Measurements from ENCODE around the gene ADD2. TPM values are rescaled to one million over a fixed set of nuclear protein-coding genes. Genes with fewer than 3 reads are reported as not detected.
"Not testable (repeated sequence)": the region's sequence is repeated elsewhere in the genome, so short reads cannot be mapped to it uniquely, and the experiment has no call there.

Gene ADD2
- total and polyA plus RNA-seq, 2 donors (not counting 1 experiment from before 2014, with no cell fraction given): 15.9 to 21.7 TPM

DNA sequence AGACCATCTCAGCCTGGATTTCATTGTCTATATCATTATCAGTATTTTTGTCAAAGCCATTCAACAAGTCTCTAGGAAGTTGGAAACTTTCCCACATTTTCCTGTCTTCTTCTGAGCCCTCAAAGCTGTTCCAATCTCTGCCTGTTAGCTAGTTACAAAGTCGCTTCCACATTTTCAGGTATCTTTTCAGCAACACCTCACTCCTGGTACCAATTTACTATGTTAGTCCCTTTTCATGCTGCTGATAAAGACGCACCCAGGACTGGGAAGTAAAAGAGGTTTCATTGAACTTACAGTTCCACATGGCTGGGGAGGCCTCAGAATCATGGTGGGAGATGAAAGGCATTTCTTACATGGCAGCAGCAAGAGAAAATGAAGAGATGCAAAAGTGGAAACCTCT lies 31.7 kb upstream of the ADD2 start:
- ATAC-seq (ENCODE audit: low read depth) (no peak), DNase-seq (no peak)
- ChIA-PET CTCF (no interaction called here), POLR2A (no interaction called here)
- Mint-ChIP-seq H3K4me1 (no peaks in the 10 kb centered on the region), H3K4me3 (no peak overlapping the region), H3K9me3 (ENCODE audit: insufficient read depth) (no peaks in the 10 kb centered on the region), H3K27ac (no peak overlapping the region), H3K27me3 (peaks cover 29% of the 10 kb centered on the region)
- Histone ChIP-seq H3K79me2 (ENCODE audit: control insufficient read depth, insufficient read depth, low read length) (no peaks in the 10 kb centered on the region), H3K4me2 (replicated peaks; ENCODE audit: low read depth, low read length, poor library complexity, severe bottlenecking) (no peak overlapping the region), H3K27me3 (replicated peaks in 1 of 4; ENCODE audit: control extremely low read depth in 1 of 4, control insufficient read depth in 3 of 4, insufficient read depth in 4 of 4, low read length in 3 of 4) (peaks cover 0 to 13% (median 1%) of the 10 kb centered on the region in 4 experiments), H3K4me3 (ENCODE audit: control extremely low read depth in 1 of 5, extremely low read depth in 1 of 5, insufficient read depth in 1 of 5, low read depth in 2 of 5, low read length in 4 of 5) (no peak overlapping the region), H2AFZ (ENCODE audit: insufficient read depth, low read depth, low read length, poor library complexity, severe bottlenecking) (no peak overlapping the region), H3K9ac (ENCODE audit: low read length) (no peak overlapping the region), H3K27ac (ENCODE audit: low read length in 2 of 2) (no peak overlapping the region), H3K36me3 (replicated peaks in 1 of 2; ENCODE audit: control extremely low read depth in 1 of 2, control insufficient read depth in 1 of 2, extremely low read depth in 1 of 2, insufficient read depth in 2 of 2, low read length in 1 of 2) (no peaks in the 10 kb centered on the region), H3K4me1 (ENCODE audit: control insufficient read depth in 2 of 2, insufficient read depth in 2 of 2, low read length in 2 of 2) (no peaks in the 10 kb centered on the region), H4K20me1 (ENCODE audit: control insufficient read depth, insufficient read depth, low read length, poor library complexity, severe bottlenecking) (no peaks in the 10 kb centered on the region), H3K9me3 (ENCODE audit: control extremely low read depth in 1 of 3, control insufficient read depth in 2 of 3, insufficient read depth in 1 of 3, low read length in 2 of 3) (peaks cover 0 to 14% (median 0%) of the 10 kb centered on the region in 3 donors)
- intact Hi-C loops (cut with micrococcal nuclease): no loop called here
- no CpG with 5 or more reads among the region's 2 CpGs for WGBS (ENCODE audit: insufficient coverage)
- TF ChIP-seq, protein P1, sequence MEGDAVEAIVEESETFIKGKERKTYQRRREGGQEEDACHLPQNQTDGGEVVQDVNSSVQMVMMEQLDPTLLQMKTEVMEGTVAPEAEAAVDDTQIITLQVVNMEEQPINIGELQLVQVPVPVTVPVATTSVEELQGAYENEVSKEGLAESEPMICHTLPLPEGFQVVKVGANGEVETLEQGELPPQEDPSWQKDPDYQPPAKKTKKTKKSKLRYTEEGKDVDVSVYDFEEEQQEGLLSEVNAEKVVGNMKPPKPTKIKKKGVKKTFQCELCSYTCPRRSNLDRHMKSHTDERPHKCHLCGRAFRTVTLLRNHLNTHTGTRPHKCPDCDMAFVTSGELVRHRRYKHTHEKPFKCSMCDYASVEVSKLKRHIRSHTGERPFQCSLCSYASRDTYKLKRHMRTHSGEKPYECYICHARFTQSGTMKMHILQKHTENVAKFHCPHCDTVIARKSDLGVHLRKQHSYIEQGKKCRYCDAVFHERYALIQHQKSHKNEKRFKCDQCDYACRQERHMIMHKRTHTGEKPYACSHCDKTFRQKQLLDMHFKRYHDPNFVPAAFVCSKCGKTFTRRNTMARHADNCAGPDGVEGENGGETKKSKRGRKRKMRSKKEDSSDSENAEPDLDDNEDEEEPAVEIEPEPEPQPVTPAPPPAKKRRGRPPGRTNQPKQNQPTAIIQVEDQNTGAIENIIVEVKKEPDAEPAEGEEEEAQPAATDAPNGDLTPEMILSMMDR (IDR thresholded peaks at IDR 0.05): no peak
- no peak for TF ChIP-seq EZH2 (IDR thresholded peaks at IDR 0.05; ENCODE audit: borderline replicate concordance, insufficient read depth, low read depth, low read length, poor library complexity, severe bottlenecking)

DNA sequence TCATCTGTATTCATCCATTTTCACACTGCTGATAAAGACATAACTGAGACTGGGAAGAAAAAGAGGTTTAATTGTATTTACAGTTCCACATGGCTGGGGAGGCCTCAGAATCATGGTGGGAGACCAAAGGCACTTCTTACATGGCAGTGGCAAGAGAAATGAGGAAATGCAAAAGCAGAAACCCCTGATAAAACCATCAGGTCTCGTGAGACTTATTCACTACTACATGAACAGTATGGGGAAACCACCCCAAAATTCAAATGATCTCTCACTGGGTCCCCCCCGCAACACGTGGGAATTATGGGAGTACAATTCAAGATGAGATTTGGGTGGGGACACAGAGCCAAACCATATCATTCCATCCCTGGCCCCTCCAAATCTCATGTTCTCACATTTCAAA lies 30.0 kb upstream of the ADD2 start:
- H3K27ac Mint-ChIP-seq; H3K4me1 ChIP-seq (ENCODE audit: control insufficient read depth in 2 of 2, insufficient read depth in 2 of 2, low read length in 2 of 2); H3K36me3 ChIP-seq (replicated peaks in 1 of 2; ENCODE audit: control extremely low read depth in 1 of 2, control insufficient read depth in 1 of 2, extremely low read depth in 1 of 2, insufficient read depth in 2 of 2, low read length in 1 of 2); H3K79me2 ChIP-seq (ENCODE audit: control insufficient read depth, insufficient read depth, low read length); H3K9ac ChIP-seq (ENCODE audit: low read length); H4K20me1 ChIP-seq (ENCODE audit: control insufficient read depth, insufficient read depth, low read length, poor library complexity, severe bottlenecking); H3K9me3 Mint-ChIP-seq (ENCODE audit: insufficient read depth); intact Hi-C loops (cut with micrococcal nuclease); H3K4me3 ChIP-seq (ENCODE audit: control extremely low read depth in 1 of 5, extremely low read depth in 1 of 5, insufficient read depth in 1 of 5, low read depth in 2 of 5, low read length in 4 of 5); DNase-seq; H2AFZ ChIP-seq (ENCODE audit: insufficient read depth, low read depth, low read length, poor library complexity, severe bottlenecking); H3K4me1 Mint-ChIP-seq; H3K27ac ChIP-seq (ENCODE audit: low read length in 2 of 2); H3K4me3 Mint-ChIP-seq; H3K4me2 ChIP-seq (replicated peaks; ENCODE audit: low read depth, low read length, poor library complexity, severe bottlenecking); ATAC-seq (ENCODE audit: low read depth); POLR2A ChIA-PET; CTCF ChIA-PET: not testable (repeated sequence)
- H3K9me3 ChIP-seq (ENCODE audit: control extremely low read depth in 1 of 3, control insufficient read depth in 2 of 3, insufficient read depth in 1 of 3, low read length in 2 of 3): peaks cover 0 to 11% (median 0%) of the 10 kb centered on the region in 3 donors
- peaks cover 38% of the 10 kb centered on the region for H3K27me3 Mint-ChIP-seq
- H3K27me3 ChIP-seq (replicated peaks in 1 of 4; ENCODE audit: control extremely low read depth in 1 of 4, control insufficient read depth in 3 of 4, insufficient read depth in 4 of 4, low read length in 3 of 4): peaks cover 0 to 26% (median 1%) of the 10 kb centered on the region in 4 experiments
- WGBS (ENCODE audit: insufficient coverage): no CpG with 5 or more reads among the region's 3 CpGs

All from B cell (primary cell).